HG03097 (cell line): ENCODE measurements around the gene NCSTN.

ENCODE experiments used
- ATAC-seq: cut with Tn5 transposase; IDR thresholded peaks from one replicate; pipeline ENCODE4 v1.9.1; 2021; ENCODE audit not compliant: unreplicated experiment, low FRiP score

The NCSTN gene

DNA sequence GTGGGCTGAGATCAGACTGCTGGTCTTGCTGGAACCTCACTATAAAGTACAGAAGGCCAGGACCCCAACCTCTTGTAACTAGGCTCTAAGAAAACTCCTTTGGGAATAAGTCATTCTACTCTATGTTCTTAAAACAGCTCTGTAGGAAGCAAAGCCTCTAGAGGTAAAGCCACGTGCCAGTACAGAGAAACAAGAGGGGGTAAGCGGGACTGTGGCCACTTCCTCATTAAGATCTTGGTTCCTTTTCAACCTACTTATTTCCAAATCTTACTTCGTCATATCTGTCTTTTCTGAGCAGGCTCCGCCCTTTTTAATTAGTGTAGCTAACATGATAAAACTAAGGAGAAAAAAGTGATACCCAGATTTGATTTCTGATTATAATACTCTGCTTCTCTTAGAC, 3.8 kb downstream of the NCSTN start:
- ATAC-seq = no peak

- no peak for ATAC-seq
Measured at GRCh38 chr1:160351629-160352028, 8.4 kb downstream of the NCSTN start.

GRCh38 chr1:160352555-160352954, 9.4 kb downstream of the NCSTN start:
- no peak for ATAC-seq

- ATAC-seq = no peak
Measured at GRCh38 chr1:160353223-160353622, 10.0 kb downstream of the NCSTN start.

- ATAC-seq = no peak
Measured at GRCh38 chr1:160354388-160354985, 11.3 kb downstream of the NCSTN start.

- no peak for ATAC-seq
Measured at GRCh38 chr1:160357286-160358002, 14.3 kb downstream of the NCSTN start.

DNA sequence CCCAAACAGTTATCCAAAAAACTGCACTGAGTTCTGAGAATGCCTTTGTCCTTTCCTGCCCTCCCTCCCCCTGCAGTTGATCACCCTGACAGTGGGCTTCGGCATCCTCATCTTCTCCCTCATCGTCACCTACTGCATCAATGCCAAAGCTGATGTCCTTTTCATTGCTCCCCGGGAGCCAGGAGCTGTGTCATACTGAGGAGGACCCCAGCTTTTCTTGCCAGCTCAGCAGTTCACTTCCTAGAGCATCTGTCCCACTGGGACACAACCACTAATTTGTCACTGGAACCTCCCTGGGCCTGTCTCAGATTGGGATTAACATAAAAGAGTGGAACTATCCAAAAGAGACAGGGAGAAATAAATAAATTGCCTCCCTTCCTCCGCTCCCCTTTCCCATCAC, 14.9 kb downstream of the NCSTN start:
- no peak for ATAC-seq

DNA sequence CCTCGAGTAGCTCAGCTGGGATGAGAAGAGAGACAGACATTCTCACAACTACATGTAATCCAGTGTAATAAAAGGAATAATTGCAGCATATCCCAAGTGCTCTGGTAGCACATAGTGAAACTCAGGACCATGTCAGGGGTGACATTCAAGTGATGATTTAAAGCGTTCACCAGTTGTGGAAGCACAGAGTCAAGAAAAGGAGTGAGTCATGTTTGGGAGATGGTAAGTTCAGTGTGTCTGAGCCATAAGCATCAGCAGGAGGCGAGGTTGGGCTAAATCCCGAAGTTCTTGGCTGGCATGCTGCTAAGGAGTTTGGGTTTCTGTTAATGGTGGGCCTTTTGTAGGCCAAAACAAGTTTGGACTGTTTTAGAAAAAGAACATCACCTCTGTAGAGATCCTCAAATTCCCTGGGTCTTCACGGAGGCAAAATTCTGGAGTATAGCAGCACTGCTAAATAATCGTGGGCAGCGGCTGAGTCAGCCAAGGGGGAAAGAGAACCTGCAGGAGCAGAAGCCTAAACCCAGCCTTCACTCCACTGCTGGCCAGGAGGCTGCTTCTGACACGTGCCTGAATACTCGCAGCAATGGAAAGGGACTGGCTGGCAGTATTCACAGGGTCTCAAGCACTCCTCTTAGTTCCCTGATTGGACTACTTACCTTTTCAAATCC, 16.5 kb downstream of the NCSTN start:
- no peak for ATAC-seq

DNA sequence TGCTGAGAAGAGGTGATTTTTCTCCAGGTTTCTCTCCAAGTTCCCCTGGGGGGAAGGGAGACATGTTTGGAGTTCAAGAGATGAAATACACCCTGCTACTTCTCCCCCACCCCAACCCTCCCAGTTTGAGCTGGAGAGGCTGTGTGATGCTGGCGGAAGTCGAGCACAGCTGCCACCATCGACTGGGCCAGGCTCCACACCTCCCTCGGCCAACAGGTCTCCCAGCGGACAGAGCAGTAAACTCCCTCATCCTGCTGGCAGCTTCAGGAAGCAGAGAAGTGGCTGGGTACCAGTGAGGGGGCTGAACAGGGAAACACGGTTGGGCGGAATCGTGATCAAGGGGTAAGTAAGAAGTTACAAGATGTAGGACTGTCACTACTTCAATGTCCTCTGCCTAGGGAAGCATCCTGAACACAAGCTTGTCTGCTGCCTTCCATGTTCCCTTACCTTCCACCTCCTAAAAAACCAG, 17.1 kb downstream of the NCSTN start:
- ATAC-seq = no peak

DNA sequence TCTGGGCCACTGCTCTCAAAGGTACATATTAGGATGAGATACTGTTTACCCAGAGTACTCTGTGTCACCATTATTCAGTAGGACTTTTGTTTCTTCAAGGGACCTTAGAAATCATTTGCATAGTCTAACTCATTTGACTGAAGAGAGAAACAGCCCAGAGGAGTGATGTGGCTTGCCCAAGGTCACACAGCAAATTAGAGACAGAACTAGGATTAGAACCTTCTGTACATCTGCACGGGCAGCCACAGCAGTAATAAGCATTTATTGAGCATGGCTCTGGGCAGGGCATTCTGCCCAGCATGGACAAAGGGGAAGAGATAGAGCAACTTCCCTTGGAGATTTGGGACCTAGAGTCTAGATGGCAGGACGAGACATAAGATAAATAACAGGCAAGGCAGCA, 18.0 kb downstream of the NCSTN start:
- no peak for ATAC-seq

DNA sequence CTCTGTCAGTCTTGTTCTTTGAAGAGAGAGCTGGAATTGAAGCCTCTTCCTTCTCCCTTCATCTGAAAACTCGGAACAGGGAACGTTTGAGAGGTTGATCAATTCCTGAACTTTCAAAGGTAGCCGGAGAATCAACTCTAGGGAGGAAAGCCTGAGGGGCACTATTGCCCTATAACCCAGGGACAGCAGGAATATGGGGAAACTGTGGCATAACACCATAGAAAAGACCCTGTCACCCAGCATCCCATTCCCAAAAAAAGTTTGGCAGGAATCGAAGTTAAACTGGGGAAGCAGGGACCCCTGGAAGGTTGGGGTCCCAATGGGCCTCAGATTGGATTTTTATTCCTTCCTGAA, 18.6 kb downstream of the NCSTN start:
- ATAC-seq = no peak

DNA sequence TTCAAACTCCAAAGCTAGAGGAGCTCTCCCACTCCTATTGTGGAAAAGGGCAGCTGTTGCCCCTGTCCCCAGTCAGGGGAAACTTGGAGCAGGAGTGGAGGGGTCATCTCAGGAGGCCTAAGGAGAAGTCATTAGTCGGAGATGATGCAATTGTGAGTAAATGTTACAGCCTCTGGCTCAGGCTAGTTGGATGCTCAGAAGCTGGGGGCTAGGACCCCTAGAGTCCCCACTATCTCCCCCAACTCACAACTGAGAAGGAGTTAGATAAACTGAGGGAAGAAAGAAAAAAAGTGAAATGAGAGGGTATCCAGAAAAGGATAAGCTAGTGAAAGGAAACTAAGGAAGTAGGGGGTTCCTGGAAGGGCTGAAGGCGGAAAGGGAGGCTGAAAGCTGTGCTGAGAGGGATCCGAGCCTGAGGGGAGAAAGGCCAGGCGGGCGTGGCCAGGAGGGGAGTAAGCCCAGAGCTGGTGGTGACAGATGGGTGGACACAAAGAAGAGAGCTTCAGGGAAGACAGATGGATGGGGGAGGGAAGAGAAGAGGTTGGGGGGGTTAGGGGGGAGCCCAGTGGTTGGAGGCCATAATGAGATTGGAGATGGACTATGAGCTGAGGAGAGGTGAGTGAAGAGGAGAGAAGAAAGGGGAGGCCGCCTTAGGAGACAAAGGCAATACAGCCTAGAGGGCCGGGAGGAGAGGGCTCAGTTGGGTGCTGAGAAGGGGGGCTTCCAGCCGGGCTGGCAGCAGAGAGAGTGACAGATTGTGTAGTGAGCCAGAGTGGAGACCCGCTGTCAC, 19.2 kb downstream of the NCSTN start:
- no peak for ATAC-seq

GRCh38 chr1:160363010-160363409, 19.8 kb downstream of the NCSTN start:
- ATAC-seq = no peak

GRCh38 chr1:160363951-160364735, 21.0 kb downstream of the NCSTN start:
- no peak for ATAC-seq

DNA sequence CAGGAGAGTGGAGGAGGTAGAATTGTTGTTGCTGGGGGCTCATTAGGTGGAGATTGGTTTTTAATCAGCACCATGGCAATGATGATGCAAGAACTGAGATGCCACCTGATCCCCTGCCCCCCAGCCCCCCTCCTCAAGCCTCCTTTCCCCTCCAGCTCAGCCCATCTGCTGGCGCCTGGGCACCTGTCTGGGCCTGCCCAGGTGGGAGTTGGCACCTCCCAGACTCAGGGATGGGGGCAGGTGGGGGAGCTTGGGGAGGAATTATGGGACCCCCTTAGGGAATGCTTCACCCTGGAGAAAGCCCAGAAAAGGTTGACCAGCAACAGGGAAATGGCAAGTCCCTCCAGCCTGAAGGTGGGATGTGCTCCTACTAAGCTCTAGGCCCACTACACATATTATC, 22.1 kb downstream of the NCSTN start:
- ATAC-seq = no peak

DNA sequence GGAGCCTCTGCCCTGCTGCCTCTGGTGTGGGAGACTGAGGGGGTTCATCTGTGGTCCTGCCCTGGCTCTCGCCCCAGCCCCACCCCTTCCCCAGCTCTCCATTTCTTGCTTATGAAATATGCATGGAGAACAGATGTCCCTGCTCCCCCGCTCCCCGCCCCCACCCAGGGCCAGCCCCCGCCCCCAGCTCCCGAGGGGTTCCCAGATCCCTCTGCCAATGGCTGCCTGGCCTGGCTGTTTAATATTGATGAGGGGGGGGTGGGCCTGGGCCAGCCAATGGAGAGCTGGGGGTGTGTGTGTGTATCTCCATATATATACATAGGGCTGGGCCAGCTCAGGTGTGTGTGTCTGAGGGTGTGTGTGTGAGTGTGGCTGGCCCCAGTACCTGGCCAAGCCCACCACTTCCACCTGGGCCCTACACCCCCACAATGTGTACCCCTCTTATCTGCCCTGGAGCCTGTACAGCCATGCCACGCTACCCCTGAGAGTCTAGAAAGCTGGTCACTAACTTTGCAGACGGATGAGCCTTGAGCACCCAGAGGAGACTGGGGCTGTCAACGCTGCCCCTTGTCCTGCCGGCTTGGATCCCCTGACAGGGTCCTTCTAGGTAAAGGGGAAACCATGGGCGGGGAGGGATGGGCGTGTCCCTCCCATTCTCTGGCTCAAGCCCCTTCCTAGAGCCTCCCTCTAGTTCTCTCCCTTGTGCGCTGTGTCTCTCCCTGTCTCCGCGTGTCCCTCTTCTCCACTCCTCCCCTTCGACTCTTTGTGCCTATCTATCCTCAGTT, 23.7 kb downstream of the NCSTN start, which contains the start of gene NHLH1:
Gene NHLH1, plus strand, starts transcription at position 341 of the 785 bp plus-strand sequence. CDS start 3,661 bp downstream, outside the sequence.
- ATAC-seq = no peak

DNA sequence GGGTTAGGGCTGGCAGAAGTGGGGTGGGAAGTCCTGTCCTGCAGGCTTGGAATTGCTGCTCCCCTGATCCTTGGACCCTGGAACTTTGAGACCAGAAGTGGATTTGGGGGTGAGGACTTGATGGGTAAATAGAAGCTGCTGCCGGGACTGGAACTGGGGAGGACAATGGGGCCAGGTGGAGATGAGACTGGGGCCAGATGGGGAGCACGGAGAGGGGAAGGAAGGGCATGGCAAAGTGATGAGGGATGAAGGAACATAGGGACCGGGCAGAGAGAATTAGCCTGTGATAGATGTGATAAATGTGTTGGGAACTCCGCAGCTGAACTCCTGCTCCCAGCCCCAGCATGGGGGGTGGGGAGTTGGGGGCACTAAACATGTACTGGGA, 24.3 kb downstream of the NCSTN start:
- ATAC-seq = no peak

GRCh38 chr1:160367934-160368923, 25.0 kb downstream of the NCSTN start:
- ATAC-seq = no peak
